Activated CD4-positive, alpha-beta T cell treated with anti-CD3 and anti-CD28 coated beads, Interleukin-2, amount 50 U/mL, for 24 hours (primary cell): ENCODE data around the gene BAZ1A.
A peak's percentile ranks its signal among the peaks of the same experiment; 100 is the strongest.

ENCODE experiments used
- DNase-seq, 2 donors: peaks; one replicate each; pipeline ENCODE4 v3.0.0-alpha.2; 2020; ENCODE audit warnings: low read depth in 1 of 2, low spot score in 1 of 2

Gene BAZ1A

GRCh38 chr14:34875031-34875922, at the start of gene BAZ1A:
BAZ1A (minus strand) TSS chr14:34875360; CDS start chr14:34874604, 756 bp downstream.
- peak; percentile 32 to 37 for DNase-seq

DNA sequence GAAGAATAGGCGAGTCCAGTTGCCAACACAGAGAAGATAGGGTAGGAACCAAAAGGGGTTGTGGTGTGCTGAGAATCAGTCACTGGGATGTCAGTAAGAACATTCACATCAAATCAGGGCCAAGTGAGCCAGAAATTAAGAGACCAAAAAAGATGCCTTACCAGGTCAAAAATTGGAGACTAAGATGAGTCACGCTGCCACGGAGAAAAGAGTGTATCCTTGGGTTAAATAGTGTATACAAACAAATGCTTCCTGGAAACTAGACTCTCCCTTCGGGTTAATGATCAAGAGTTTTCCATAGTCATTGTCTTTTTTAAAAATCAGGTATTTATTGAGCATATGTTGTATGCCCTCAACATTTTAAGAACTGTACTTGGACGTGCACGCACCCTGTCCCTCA, 45.2 kb upstream of the BAZ1A start:
- no peak for DNase-seq

DNA sequence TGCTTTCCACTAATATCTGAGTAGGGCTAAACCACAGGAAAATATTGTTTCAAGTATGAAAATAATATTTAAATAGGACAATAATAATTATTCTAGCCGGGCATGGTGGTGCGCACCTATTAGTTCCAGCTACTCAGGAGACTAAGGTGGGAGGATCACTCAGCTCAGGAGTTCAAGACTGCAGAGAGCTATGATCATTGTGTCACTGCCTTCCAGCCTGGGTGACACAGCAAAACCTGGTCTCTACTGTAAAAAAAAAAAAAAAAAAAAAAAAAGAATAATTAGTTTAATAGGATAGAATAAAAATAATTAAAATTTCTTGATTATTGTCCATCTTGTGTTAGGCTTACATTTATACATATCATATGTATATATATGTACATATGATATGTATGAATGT, 38.5 kb upstream of the BAZ1A start:
- no peak for DNase-seq

DNA sequence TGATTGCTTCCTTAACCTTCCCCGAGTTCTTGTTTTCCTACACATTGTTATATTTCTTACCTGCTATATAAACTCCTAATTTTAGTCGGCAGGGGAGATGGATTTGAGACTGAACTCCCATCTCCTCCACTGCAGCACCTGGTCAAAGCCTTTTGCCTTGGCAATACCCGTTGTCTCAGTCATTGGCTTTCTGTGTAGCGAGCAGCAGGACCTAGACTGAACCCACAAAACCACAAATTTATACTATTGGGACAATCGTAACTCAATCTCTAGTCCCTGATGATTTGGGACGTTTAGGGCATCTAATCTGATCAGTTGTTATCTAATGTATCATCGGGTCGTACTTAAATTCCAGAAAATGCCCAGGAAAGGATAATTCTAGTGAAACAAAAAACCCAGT, 37.8 kb upstream of the BAZ1A start:
- DNase-seq, result no peak

GRCh38 chr14:34912182-34912581, 37.0 kb upstream of the BAZ1A start:
- no peak for DNase-seq

DNA sequence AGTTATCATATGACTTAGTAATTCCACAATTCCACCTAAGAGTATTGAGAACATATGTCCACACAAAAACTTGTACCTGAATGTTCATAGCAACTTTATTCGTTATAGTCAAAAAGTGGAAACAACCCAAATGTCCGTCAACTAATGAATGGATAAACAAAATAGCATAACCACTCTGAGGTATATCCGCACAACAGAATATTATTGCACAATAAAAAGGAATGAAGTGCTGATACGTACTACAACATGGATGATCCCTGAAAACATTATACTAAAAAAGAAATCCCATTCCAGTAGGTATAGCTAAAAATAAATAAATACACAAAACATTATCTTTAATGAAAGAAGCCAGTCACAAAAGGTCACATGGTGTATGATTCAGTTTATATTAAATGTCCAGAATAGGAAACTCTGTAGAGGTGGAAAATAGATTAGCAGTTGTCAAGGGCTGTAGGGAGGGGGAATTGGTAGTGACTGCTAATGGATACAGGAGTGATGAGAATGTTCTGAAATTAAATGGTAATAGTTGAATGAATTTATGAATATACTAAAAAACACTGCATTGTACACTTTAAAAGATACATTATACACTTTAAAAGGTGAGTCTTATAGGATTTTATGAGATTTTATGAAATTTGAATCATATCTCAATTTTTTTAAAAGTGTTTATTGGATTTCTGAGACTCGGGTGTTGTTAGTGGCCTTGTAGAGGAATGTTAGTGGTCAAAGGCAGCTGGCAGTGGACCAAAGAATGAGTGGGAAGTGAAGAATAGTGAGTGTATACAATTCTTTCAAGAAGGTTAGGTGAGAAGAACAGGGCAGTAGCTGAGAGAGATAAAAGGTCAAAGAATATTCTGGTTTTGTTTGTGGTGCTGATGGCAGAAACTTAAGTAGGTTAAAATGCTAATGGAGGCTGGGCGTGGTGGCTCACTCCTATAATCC, 36.3 kb upstream of the BAZ1A start:
- no peak for DNase-seq

DNA sequence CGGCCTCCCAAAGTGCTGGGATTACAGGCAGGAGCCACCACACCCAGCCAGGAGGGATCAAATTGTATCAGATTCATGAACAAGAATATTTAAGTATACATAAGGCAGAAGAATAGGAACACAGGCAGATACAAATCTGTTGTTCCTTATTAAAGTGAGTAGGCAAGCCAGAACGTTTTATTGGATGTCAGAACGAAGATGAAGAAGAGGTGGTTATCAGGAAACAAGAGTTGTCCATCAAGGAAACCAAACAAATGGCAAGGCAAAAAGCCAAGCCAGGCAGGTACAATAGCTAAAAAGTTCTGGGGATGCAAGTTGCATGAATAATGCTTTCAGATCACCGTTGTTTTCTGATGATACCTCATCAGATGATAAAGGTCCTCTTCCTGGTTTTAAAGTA, 31.1 kb upstream of the BAZ1A start:
- DNase-seq, result no peak

GRCh38 chr14:34895277-34895676, 20.1 kb upstream of the BAZ1A start:
- DNase-seq, result no peak

DNA sequence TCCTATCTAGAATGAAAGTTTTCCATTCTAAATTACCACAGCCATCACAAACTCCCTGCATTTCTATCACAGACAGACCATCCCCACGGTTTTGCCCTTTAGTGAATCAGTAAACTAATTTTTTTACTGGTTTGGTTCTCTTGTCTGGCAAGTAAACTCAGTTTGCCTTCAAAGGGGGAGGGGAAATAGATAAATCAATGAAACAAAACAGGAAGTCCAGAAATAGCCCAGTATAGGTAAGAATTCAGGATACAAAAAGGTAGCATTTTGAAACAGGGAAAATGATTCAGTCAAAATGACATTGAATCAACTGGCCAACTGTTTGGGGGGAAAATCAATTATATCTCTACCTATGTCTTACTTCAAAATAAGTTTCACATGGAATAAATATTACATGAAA, 15.8 kb upstream of the BAZ1A start:
- no peak for DNase-seq

GRCh38 chr14:34888186-34888585, 13.0 kb upstream of the BAZ1A start:
- no peak for DNase-seq

DNA sequence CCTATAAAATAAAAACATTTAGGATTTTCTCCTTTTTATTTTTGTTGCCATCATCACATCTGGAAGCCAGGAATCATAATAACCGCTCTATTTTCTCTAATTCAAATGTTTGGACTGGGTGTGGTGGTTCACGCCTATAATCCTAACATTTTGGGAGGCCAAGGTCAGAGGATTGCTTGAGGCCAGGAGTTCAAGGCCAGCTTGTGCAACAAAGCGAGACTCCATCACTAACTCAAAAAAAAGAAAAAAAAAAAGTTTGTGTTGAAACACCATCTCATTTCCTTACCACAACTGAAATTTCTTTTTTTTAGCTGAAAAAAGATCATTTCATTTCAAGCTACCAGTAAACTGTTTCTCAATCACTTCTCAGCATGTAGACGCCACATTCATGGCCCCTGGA, 8.8 kb upstream of the BAZ1A start:
- DNase-seq, result no peak

- peak; percentile 36 to 44 for DNase-seq
These were observed 652 bp downstream of the BAZ1A start for GRCh38 chr14:34874386-34875030.

DNA sequence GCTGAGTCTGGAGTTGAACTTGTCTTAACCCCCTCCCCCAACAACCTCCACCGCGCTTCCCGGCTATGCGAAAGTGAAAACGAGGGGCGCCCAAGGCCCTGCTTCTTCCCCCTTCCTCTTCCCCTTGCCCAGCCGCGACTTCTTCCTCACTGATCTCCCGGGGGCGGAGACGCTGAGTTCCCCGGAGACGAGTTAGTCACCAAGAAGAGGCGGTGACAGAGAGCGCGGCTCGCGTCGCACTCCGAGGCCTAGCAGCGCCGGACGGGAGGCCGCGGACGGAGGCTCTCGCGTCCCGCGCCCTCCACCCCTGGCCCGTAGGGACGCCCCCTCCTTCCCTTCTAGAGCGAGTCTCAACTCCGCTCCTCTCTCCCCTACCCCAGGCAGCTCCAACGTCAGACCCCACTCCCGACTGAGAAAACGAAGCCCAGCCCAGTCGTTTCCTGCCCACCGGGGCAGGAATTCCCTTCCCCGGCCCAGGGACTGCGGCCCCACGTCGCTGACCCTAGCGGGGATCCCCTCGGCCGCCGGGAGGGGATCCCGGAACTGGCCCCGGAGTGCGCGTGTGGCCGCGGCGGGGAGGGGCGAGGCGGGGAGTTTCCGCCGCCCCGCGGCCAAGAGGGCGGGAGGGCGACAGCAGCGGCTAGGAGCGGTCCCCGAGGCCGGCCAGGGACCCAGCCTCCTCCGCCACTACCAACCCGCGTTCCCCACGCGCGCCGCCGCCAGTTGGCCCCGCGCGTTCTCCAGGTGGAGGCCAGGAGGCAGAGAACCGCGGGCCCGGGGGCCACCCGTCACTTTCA, 1.4 kb downstream of the BAZ1A start:
- peak; percentile 73 to 85 for DNase-seq

GRCh38 chr14:34872822-34873588, 2.2 kb downstream of the BAZ1A start:
- DNase-seq, result no peak

DNA sequence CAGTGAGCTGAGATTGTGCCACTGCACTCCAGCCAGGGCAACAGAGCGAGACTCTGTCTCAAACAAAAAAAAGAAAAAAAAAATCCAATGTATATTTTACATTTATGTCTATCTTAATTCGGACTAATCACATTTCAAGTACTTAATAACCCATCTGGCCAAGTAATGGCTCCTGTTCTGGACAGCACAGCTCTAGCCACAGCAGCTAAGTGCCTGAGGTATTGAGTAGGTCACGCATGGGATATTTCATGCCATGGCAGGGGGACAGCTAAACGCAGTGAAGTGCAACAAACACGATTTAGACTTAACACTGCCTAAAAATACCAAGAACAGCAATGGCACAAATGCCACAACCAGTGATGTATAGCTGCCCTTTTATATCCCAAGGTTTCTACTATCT, 8.0 kb downstream of the BAZ1A start:
- no peak for DNase-seq

DNA sequence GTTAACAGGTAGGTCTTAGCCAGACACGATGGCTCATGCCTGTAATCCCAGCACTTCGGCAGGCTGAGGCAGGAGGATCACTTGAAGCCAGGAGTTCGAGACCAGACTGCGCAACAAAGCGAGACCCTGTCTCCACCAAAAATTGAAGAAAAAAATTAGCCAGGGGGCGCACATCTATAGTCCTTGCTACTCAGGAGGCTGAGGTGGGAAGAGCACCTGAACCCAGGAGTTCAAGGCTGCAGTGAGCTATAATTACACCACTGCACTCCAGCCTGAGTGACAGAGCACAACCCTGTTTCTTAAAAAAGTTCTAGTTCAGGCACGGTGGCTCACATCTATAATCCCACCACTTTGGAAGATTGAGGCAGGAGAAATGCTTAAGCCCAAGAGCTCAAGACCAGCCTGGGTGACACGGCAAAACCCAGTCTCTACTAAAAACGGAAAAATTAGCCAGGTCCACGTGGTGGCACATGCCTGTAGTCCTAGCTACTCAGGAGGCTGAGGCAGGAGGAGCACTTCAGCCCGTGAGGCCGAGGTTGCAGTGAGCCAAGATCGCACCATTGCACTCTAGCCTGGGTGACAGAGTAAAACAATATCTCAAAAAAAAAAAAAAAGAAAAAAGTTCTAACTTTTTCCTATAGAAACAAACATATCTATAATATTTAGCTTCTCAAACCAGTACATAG, 9.1 kb downstream of the BAZ1A start:
- DNase-seq, result no peak

- DNase-seq, result no peak
These were observed 11.3 kb downstream of the BAZ1A start for GRCh38 chr14:34863844-34864243.

DNA sequence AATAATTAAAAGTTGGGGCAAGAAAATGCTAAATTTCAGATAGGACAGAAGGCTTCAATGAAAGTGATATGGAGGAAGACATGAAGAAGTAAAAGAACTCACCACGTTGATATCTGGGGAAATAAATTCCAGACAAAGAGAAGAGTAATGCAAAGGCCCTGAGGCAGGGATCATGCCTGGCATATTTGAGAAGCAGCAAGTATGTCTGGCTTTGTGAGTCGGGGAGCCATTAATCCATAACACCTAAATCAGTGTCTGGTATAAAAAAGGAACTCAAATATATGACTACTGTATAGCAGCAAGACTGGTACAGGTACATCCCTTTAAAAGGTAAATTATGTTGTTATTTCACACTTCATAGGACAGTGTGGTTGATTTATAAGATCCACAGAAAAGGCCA, 16.4 kb downstream of the BAZ1A start:
- no peak for DNase-seq

GRCh38 chr14:34857689-34858449, 17.3 kb downstream of the BAZ1A start:
- no peak for DNase-seq
